Karpas-422 (cell line): Measurements from ENCODE around the gene ZNF398. TPM values are rescaled to one million over a fixed set of nuclear protein-coding genes. Genes with fewer than 3 reads are reported as not detected.

ENCODE experiments used
- DNase-seq: peaks from one replicate; pipeline ENCODE4 v3.0.0-alpha.2; 2015
- H2AFZ ChIP-seq: fragments of 200-600 bp; sonication (generic); 2 replicates; pipeline ENCODE4 v1.6.1; 2014; ENCODE audit warnings: antibody characterized with exemption, low read length, mixed read lengths
- H3K27ac ChIP-seq: fragments of 200-600 bp; sonication (generic); 2 replicates; pipeline ENCODE4 v1.5.1; 2014; ENCODE audit warnings: mild to moderate bottlenecking, low read length, moderate library complexity
- H3K27me3 ChIP-seq: fragments of 200-600 bp; sonication (generic); 2 replicates; pipeline ENCODE4 v1.6.1; 2014; ENCODE audit warnings: low read length, mixed read lengths
- H3K36me3 ChIP-seq: fragments of 200-600 bp; sonication (generic); 2 replicates; pipeline ENCODE4 v1.6.1; 2014; ENCODE audit warnings: low read length, mixed read lengths; ENCODE audit not compliant: insufficient read depth
- H3K4me1 ChIP-seq: fragments of 200-600 bp; sonication (generic); 2 replicates; pipeline ENCODE4 v1.6.1; 2014; ENCODE audit warnings: mild to moderate bottlenecking, low read length, mixed read lengths
- H3K4me2 ChIP-seq: fragments of 200-600 bp; sonication (generic); 2 replicates; pipeline ENCODE4 v1.6.1; 2014; ENCODE audit warnings: low read length, low read depth, mild to moderate bottlenecking; ENCODE audit not compliant: poor library complexity, severe bottlenecking
- H3K4me3 ChIP-seq: fragments of 200-600 bp; sonication (generic); 2 replicates; pipeline ENCODE4 v1.5.1; 2014; ENCODE audit warnings: mild to moderate bottlenecking, antibody characterized with exemption, low read length, mixed read lengths
- H3K79me2 ChIP-seq: fragments of 200-600 bp; sonication (generic); 2 replicates; pipeline ENCODE4 v1.6.1; 2014; ENCODE audit warnings: mild to moderate bottlenecking, low read length, mixed read lengths
- H3K9ac ChIP-seq: fragments of 200-600 bp; sonication (generic); 2 replicates; pipeline ENCODE4 v1.6.0; 2014; ENCODE audit warnings: low read length
- H3K9me2 ChIP-seq: fragments of 200-600 bp; sonication (generic), shearing (Covaris generic); replicated peaks from 2 replicates; pipeline ENCODE4 v1.6.0; 2014; ENCODE audit warnings: mild to moderate bottlenecking, low read length, moderate library complexity; ENCODE audit not compliant: insufficient read depth
- H3K9me3 ChIP-seq: fragments of 300-700, 200-600 bp; sonication (generic); 2 replicates; pipeline ENCODE4 v1.6.1; 2014; ENCODE audit warnings: low read length, mixed read lengths
- H4K20me1 ChIP-seq: fragments of 200-600 bp; sonication (generic); 2 replicates; pipeline ENCODE4 v1.6.1; 2014; ENCODE audit warnings: mild to moderate bottlenecking, antibody characterized with exemption, low read length, low read depth; ENCODE audit not compliant: insufficient read depth
- total RNA-seq: library from RNA; depleted of rRNA; stranded (reverse); fragments of >200 nt; shearing (Covaris generic); gene quantifications from 2 replicates; pipeline ENCODE4 v1.2.3, GENCODE V29; 2014; ENCODE audit warnings: low replicate concordance; rRNA removed

ZNF398 gene, protein sequence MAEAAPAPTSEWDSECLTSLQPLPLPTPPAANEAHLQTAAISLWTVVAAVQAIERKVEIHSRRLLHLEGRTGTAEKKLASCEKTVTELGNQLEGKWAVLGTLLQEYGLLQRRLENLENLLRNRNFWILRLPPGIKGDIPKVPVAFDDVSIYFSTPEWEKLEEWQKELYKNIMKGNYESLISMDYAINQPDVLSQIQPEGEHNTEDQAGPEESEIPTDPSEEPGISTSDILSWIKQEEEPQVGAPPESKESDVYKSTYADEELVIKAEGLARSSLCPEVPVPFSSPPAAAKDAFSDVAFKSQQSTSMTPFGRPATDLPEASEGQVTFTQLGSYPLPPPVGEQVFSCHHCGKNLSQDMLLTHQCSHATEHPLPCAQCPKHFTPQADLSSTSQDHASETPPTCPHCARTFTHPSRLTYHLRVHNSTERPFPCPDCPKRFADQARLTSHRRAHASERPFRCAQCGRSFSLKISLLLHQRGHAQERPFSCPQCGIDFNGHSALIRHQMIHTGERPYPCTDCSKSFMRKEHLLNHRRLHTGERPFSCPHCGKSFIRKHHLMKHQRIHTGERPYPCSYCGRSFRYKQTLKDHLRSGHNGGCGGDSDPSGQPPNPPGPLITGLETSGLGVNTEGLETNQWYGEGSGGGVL
- total RNA-seq, result 8.4 and 13.9 TPM in 2 replicates

DNA sequence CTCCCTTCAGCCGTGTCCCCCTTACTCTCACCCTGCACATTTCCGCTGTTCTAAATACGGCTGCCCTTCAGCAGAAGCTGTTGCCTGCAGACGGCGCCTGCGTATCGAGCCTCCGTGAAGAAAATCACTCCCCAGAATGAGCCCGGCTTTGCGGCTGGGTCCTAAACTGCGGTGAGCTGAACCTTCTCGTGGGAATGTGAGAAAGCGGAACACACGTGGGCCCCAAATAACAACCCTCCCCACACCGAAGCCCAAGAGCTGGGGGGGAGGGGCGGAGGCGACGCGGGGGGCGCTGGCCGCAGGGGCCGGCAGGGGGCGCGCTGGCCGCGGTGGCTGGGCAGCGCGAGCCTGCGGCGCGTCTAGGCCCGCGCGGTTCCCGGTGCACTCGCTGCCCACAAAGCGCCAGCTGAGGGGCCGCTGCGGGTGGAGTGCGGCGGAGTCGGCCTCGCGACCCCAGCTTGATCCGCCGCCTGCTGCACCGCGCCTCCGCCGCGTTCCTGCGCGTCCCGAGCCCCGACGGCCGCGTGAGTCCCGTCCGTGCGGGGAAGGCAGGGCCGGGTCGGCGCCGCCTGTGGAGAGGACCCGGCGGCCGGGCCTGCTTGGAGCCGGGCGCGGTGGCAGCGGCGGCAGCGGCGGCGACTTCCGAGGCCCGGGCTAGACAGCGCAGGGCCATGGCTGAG is at the start of gene ZNF398:
TSS of gene ZNF398 (plus strand) at position 382 of the 680 bp plus-strand sequence. CDS start at position 672, 290 bp downstream.
- no peaks in the 10 kb centered on the region for H4K20me1 ChIP-seq
- H3K4me1 ChIP-seq, result peaks cover 33% of the 10 kb centered on the region
- peak within 1 kb of the TSS; percentile 93 for H3K27ac ChIP-seq
- H3K9ac ChIP-seq, result peak within 1 kb of the TSS; percentile 80
- H2AFZ ChIP-seq, result peak within 1 kb of the TSS; percentile 77
- peak within 1 kb of the TSS; percentile 96 for H3K4me2 ChIP-seq
- peak within 1 kb of the TSS; percentile 81 for H3K4me3 ChIP-seq
- no peaks in the 10 kb centered on the region for H3K9me2 ChIP-seq
- H3K79me2 ChIP-seq, result peaks cover 58% of the 10 kb centered on the region
- H3K27me3 ChIP-seq, result no peaks in the 10 kb centered on the region
- H3K36me3 ChIP-seq, result no peaks in the 10 kb centered on the region
- peak; percentile 95 for DNase-seq
- no peaks in the 10 kb centered on the region for H3K9me3 ChIP-seq

DNA sequence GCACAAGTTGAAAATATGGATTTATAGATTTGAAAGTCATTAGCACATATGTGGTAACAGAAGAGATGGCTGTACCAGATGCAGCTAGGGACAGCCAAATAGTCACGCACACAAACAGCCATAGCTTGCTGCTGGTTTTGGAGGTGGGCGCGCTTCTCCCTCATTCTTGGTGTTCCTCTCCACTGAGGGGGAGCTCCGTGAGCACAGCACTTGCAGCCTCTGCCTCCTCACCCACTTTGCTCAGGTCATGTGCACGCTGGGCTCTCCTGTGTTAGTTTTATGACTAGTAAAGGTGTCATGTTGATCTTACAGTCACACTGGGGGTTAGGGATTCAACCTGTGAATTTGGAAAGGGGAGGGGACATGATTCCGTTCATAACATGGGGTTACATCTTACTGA is 48.2 kb upstream of the ZNF398 start:
- Histone ChIP-seq H3K4me2 (no peak overlapping the region), H3K4me1 (peaks cover 4% of the 10 kb centered on the region), H3K27ac (no peak overlapping the region), H2AFZ (no peak overlapping the region), H3K27me3 (no peaks in the 10 kb centered on the region), H3K4me3 (no peak overlapping the region), H4K20me1 (no peaks in the 10 kb centered on the region), H3K9me3 (no peaks in the 10 kb centered on the region), H3K9ac (no peak overlapping the region), H3K79me2 (no peaks in the 10 kb centered on the region), H3K36me3 (no peaks in the 10 kb centered on the region), H3K9me2 (no peaks in the 10 kb centered on the region)
- no peak for DNase-seq

DNA sequence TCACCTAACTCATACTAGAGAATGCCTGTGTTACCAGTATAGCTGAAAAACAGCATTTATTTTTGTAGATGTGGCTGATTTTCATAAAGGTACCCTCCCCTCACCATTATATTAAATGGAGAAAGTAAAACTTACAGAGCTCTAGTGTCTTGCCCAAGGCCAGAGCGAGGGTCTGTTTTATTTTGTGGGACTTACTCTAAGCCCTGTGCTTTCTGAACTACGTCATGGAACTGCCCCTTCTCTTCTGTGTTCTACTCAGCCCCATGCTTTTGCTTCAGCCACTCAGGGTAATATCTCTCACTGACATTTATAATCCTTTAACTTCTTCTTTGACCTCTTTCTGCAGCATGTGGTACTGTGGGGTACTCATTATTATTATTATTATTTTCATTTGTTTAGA is 46.4 kb upstream of the ZNF398 start:
- Histone ChIP-seq H3K36me3 (no peaks in the 10 kb centered on the region), H3K9ac (no peak overlapping the region), H3K9me2 (no peaks in the 10 kb centered on the region), H3K4me1 (peaks cover 4% of the 10 kb centered on the region), H3K9me3 (no peaks in the 10 kb centered on the region), H3K4me2 (no peak overlapping the region), H3K27me3 (no peaks in the 10 kb centered on the region), H3K4me3 (no peak overlapping the region), H3K27ac (no peak overlapping the region), H3K79me2 (no peaks in the 10 kb centered on the region), H2AFZ (no peak overlapping the region), H4K20me1 (no peaks in the 10 kb centered on the region)
- no peak for DNase-seq

DNA sequence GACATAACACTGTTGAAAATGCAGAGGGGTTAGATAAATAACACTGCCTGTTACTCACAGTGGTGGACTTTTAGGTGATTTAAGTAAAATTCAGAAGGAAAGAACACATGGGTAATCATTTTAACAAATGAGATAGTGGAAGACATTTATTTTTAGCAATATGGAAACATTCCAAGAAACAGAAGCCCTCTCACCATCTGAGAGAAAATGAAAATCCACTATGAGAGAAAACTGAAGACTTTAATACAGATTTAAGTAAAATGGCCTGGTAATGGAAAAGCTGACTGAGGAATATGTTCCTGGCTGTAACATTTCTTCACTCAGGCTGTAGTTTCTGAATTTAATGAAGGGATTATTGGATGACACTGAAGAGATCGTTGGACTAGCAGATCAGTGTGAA is 44.6 kb upstream of the ZNF398 start:
- no peaks in the 10 kb centered on the region for H3K4me1 ChIP-seq
- H3K27me3 ChIP-seq, result no peaks in the 10 kb centered on the region
- no peaks in the 10 kb centered on the region for H3K79me2 ChIP-seq
- no peak overlapping the region for H3K9ac ChIP-seq
- H3K4me3 ChIP-seq, result no peak overlapping the region
- no peak for DNase-seq
- no peaks in the 10 kb centered on the region for H3K9me2 ChIP-seq
- H4K20me1 ChIP-seq, result no peaks in the 10 kb centered on the region
- H3K9me3 ChIP-seq, result no peaks in the 10 kb centered on the region
- H3K4me2 ChIP-seq, result no peak overlapping the region
- H3K36me3 ChIP-seq, result no peaks in the 10 kb centered on the region
- H3K27ac ChIP-seq, result no peak overlapping the region
- no peak overlapping the region for H2AFZ ChIP-seq

DNA sequence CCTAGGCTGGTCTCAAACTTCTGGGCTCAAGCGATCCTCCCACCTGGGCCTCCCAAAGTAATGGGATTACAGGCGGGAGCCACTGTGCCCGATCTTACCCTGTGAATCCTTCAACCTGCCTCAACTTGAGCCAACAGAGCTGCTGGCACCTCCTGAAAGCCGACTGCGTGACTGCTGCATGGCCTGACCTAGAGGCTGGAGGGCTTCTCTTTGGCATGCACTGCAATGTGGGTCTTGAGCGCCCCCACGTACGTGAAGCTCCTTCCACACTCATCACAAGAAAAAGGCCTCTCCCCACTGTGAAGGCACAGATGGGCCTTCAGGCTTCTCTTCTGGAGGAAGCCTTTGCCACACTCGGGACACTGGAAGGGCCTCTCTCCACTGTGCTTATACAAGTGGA is 43.8 kb upstream of the ZNF398 start:
- H2AFZ ChIP-seq, result no peak overlapping the region
- no peak overlapping the region for H3K4me3 ChIP-seq
- H3K79me2 ChIP-seq, result no peaks in the 10 kb centered on the region
- H3K9me2 ChIP-seq, result no peaks in the 10 kb centered on the region
- no peak for DNase-seq
- H3K36me3 ChIP-seq, result no peaks in the 10 kb centered on the region
- no peaks in the 10 kb centered on the region for H4K20me1 ChIP-seq
- no peaks in the 10 kb centered on the region for H3K27me3 ChIP-seq
- H3K27ac ChIP-seq, result no peak overlapping the region
- H3K4me1 ChIP-seq, result no peaks in the 10 kb centered on the region
- no peak overlapping the region for H3K4me2 ChIP-seq
- no peak overlapping the region for H3K9ac ChIP-seq
- no peaks in the 10 kb centered on the region for H3K9me3 ChIP-seq

DNA sequence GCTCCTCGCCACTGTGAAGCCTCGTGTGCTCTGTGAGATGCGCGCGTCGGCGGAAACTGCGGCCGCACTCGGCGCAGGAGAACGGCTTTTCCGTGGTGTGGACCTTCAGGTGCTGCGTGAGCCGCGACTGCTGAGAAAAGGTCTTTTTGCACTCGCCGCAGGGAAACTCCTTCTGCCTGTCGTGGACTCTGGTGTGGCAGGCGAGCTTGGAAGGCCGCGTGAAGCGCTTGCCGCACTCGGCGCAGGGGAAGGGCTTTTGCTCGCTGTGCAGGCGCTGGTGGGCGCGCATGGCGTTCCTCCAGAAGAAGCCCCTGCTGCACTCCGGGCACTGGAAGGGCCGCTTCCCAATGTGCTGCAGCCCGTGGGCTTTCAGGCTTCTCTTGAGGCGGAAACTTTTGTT is 43.0 kb upstream of the ZNF398 start:
- Histone ChIP-seq H3K9me3 (no peaks in the 10 kb centered on the region), H3K4me2 (no peak overlapping the region), H2AFZ (no peak overlapping the region), H3K4me3 (no peak overlapping the region), H3K79me2 (no peaks in the 10 kb centered on the region), H3K9me2 (no peaks in the 10 kb centered on the region), H4K20me1 (no peaks in the 10 kb centered on the region), H3K9ac (no peak overlapping the region), H3K4me1 (no peaks in the 10 kb centered on the region), H3K27ac (no peak overlapping the region), H3K27me3 (no peaks in the 10 kb centered on the region), H3K36me3 (no peaks in the 10 kb centered on the region)
- no peak for DNase-seq

DNA sequence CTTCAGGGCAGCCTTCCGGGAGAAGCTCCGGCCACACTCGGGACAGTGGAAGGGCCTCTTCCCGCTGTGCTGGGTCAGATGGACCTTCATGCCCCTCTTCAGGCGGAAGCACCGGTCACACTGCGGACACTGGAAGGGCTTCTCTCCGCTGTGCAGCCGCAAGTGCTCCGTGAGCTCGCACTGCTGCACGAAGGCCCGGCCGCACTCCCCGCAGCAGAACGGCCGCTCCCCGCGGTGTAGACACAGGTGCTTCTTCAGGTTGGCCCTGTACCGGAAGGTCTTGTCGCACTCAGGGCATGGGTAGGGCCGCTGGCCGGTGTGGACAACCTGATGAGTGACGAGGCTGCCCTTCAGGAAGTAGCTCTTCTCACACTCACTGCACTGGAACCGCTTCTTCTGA is 42.5 kb upstream of the ZNF398 start:
- no peaks in the 10 kb centered on the region for H3K79me2 ChIP-seq
- no peaks in the 10 kb centered on the region for H4K20me1 ChIP-seq
- H3K27ac ChIP-seq, result no peak overlapping the region
- no peaks in the 10 kb centered on the region for H3K4me1 ChIP-seq
- no peak overlapping the region for H2AFZ ChIP-seq
- H3K9ac ChIP-seq, result no peak overlapping the region
- DNase-seq, result no peak
- H3K4me2 ChIP-seq, result no peak overlapping the region
- no peaks in the 10 kb centered on the region for H3K9me3 ChIP-seq
- H3K27me3 ChIP-seq, result no peaks in the 10 kb centered on the region
- no peaks in the 10 kb centered on the region for H3K9me2 ChIP-seq
- H3K4me3 ChIP-seq, result no peak overlapping the region
- no peaks in the 10 kb centered on the region for H3K36me3 ChIP-seq

DNA sequence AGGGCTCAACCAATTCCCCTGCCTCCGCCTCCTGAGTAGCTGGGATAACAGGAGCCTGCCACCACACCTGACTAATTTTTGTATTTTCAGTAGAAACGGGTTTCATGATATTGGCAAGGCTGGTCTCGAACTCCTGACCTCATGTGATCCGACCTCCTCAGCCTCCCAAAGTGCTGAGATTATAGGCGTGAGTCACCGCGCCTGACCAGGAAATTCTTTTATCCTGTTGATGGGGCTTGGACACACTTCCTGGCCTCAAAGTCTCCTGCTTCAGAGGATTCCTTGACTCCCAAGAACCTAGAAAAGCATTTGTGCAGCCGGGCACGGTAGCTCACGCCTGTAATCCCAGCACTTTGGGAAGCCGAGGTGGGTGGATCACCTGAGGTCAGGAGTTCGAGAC is 37.3 kb upstream of the ZNF398 start:
- no peaks in the 10 kb centered on the region for H3K79me2 ChIP-seq
- no peak overlapping the region for H3K4me2 ChIP-seq
- no peaks in the 10 kb centered on the region for H3K9me3 ChIP-seq
- no peak for DNase-seq
- H3K36me3 ChIP-seq, result no peaks in the 10 kb centered on the region
- no peaks in the 10 kb centered on the region for H3K9me2 ChIP-seq
- no peak overlapping the region for H3K4me3 ChIP-seq
- H4K20me1 ChIP-seq, result no peaks in the 10 kb centered on the region
- no peak overlapping the region for H2AFZ ChIP-seq
- H3K27ac ChIP-seq, result no peak overlapping the region
- H3K27me3 ChIP-seq, result no peaks in the 10 kb centered on the region
- no peaks in the 10 kb centered on the region for H3K4me1 ChIP-seq
- H3K9ac ChIP-seq, result no peak overlapping the region
